ENCODE measurements around the gene PKNOX1. TPM values are rescaled to one million over a fixed set of nuclear protein-coding genes. Genes with fewer than 3 reads are reported as not detected.
A peak's percentile ranks its signal among the peaks of the same experiment; 100 is the strongest.

The PKNOX1 gene
- total and polyA plus RNA-seq, 2 donors (not counting 1 experiment from before 2014, with no cell fraction given), result 12.2 to 43.8 TPM

GRCh38 chr21:42983103-42983502 lies 8.7 kb downstream of the PKNOX1 start:
- DNase-seq (ENCODE audit: low read depth in 2 of 2), result peak; percentile 25 to 42
- TF ChIP-seq EZH2 (IDR thresholded peaks at IDR 0.05; ENCODE audit: low read length, missing control alignments), result no peak
- TF ChIP-seq CTCF (conservative IDR thresholded peaks at IDR 0.05 in 1 of 2, IDR thresholded peaks at IDR 0.05 in 1 of 2; ENCODE audit: low read depth in 1 of 2, low read length in 2 of 2), result no peak
- no peaks in the 10 kb centered on the region for H3K9me3 ChIP-seq (ENCODE audit: control insufficient read depth, insufficient read depth, low read depth, low read length)

DNA sequence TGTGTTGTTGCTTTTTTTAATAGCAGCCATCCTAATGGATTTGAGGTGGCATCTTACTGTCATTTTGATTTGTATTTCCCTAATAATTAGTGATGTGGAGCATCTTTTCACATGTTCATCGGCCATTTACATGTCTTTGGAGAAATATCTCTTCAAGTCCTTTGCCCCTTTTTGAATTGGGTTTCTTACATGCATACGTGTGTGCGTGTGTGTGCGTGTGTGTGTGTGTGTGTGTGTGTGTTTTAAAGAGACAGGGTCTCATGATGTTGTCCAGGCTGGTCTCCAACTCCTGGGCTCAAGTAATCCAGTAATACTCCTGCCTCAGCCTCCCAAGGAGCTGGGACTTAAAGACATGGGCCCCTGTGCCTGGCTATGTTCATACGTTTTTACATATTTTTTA lies 9.5 kb downstream of the PKNOX1 start:
- peaks cover 7% of the 10 kb centered on the region for H3K4me1 ChIP-seq (ENCODE audit: control insufficient read depth, extremely low read depth, insufficient read depth, low read length)
- H3K4me3 ChIP-seq (replicated peaks in 1 of 4; ENCODE audit: control extremely low read depth in 1 of 4, insufficient read depth in 1 of 4, low read depth in 3 of 4, low read length in 4 of 4), result no peak overlapping the region
- no peak overlapping the region for H3K27ac ChIP-seq (ENCODE audit: insufficient read depth, low read length)
- H2AFZ ChIP-seq (ENCODE audit: low read length), result no peak overlapping the region
- peaks cover 2% of the 10 kb centered on the region for H3K36me3 ChIP-seq (ENCODE audit: control insufficient read depth, insufficient read depth, low read length)
- no peaks in the 10 kb centered on the region for H3K9me3 ChIP-seq (ENCODE audit: control insufficient read depth, insufficient read depth, low read depth, low read length)
- H3K27me3 ChIP-seq (ENCODE audit: control insufficient read depth, insufficient read depth, low read length), result no peaks in the 10 kb centered on the region
- no peak for TF ChIP-seq EZH2 (IDR thresholded peaks at IDR 0.05; ENCODE audit: low read length, missing control alignments)
- no peak for TF ChIP-seq CTCF (conservative IDR thresholded peaks at IDR 0.05 in 1 of 2, IDR thresholded peaks at IDR 0.05 in 1 of 2; ENCODE audit: low read depth in 1 of 2, low read length in 2 of 2)
- H4K20me1 ChIP-seq (ENCODE audit: control insufficient read depth, extremely low read depth, insufficient read depth, low read length), result no peaks in the 10 kb centered on the region
- no peak overlapping the region for H3K9ac ChIP-seq (ENCODE audit: insufficient read depth, low read length)
- H3K4me2 ChIP-seq (ENCODE audit: extremely low read depth, insufficient read depth, low read length), result no peak overlapping the region
- no peak for DNase-seq (ENCODE audit: low read depth in 2 of 2)
- H3K79me2 ChIP-seq (ENCODE audit: control insufficient read depth, insufficient read depth, low read length), result peaks cover 51% of the 10 kb centered on the region

More at GRCh38 chr21:42983103-42983502, 8.7 kb downstream of the PKNOX1 start:
- peaks cover 4% of the 10 kb centered on the region for H3K4me1 ChIP-seq (ENCODE audit: control insufficient read depth, extremely low read depth, insufficient read depth, low read length)
- H4K20me1 ChIP-seq (ENCODE audit: control insufficient read depth, extremely low read depth, insufficient read depth, low read length), result no peaks in the 10 kb centered on the region
- no peak overlapping the region for H2AFZ ChIP-seq (ENCODE audit: low read length)
- no peak overlapping the region for H3K4me2 ChIP-seq (ENCODE audit: extremely low read depth, insufficient read depth, low read length)
- no peak overlapping the region for H3K9ac ChIP-seq (ENCODE audit: insufficient read depth, low read length)
- H3K36me3 ChIP-seq (ENCODE audit: control insufficient read depth, insufficient read depth, low read length), result peaks cover 2% of the 10 kb centered on the region
- H3K79me2 ChIP-seq (ENCODE audit: control insufficient read depth, insufficient read depth, low read length), result peaks cover 53% of the 10 kb centered on the region
- no peak overlapping the region for H3K4me3 ChIP-seq (replicated peaks in 1 of 4; ENCODE audit: control extremely low read depth in 1 of 4, insufficient read depth in 1 of 4, low read depth in 3 of 4, low read length in 4 of 4)
- no peaks in the 10 kb centered on the region for H3K27me3 ChIP-seq (ENCODE audit: control insufficient read depth, insufficient read depth, low read length)
- no peak overlapping the region for H3K27ac ChIP-seq (ENCODE audit: insufficient read depth, low read length)

DNA sequence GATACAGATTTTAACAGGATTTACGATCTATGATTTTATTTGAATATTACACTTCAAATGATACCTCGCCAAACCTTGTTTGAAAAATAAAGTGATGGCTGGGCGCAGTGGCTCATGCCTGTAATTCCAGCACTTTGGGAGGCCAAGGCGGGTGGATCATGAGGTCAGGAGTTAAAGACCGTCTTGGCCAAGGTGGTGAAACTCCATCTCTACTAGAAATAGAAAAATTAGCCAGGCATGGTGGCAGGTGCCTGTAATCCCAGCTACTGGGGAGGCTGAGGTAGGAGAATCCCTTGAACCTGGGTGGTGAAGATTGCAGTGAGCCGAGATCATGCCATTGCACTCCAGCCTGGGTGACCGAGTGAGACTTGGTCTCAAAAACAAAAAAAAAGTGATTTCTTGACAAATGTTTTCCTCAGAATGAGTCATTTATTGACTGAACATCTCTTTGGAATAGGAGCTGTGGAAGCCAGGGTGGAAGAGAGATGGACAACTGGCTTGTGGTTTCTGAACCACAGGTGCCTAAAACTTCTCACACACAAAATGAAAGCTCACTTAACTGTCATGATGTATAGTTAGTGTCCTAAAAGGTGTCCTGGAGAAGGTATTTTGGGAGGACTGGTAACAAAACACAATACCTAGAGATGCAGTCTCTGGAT lies 11.9 kb downstream of the PKNOX1 start:
- Histone ChIP-seq H3K9ac (ENCODE audit: insufficient read depth, low read length) (no peak overlapping the region), H4K20me1 (ENCODE audit: control insufficient read depth, extremely low read depth, insufficient read depth, low read length) (no peaks in the 10 kb centered on the region), H3K4me3 (replicated peaks in 1 of 4; ENCODE audit: control extremely low read depth in 1 of 4, insufficient read depth in 1 of 4, low read depth in 3 of 4, low read length in 4 of 4) (no peak overlapping the region), H3K27me3 (ENCODE audit: control insufficient read depth, insufficient read depth, low read length) (no peaks in the 10 kb centered on the region), H3K27ac (ENCODE audit: insufficient read depth, low read length) (no peak overlapping the region), H3K79me2 (ENCODE audit: control insufficient read depth, insufficient read depth, low read length) (peaks cover 39% of the 10 kb centered on the region), H2AFZ (ENCODE audit: low read length) (no peak overlapping the region), H3K9me3 (ENCODE audit: control insufficient read depth, insufficient read depth, low read depth, low read length) (no peaks in the 10 kb centered on the region), H3K4me1 (ENCODE audit: control insufficient read depth, extremely low read depth, insufficient read depth, low read length) (peaks cover 7% of the 10 kb centered on the region), H3K4me2 (ENCODE audit: extremely low read depth, insufficient read depth, low read length) (no peak overlapping the region), H3K36me3 (ENCODE audit: control insufficient read depth, insufficient read depth, low read length) (no peaks in the 10 kb centered on the region)
- DNase-seq (ENCODE audit: low read depth in 2 of 2), result no peak
- TF ChIP-seq EZH2 (IDR thresholded peaks at IDR 0.05; ENCODE audit: low read length, missing control alignments) (no peak), CTCF (conservative IDR thresholded peaks at IDR 0.05 in 1 of 2, IDR thresholded peaks at IDR 0.05 in 1 of 2; ENCODE audit: low read depth in 1 of 2, low read length in 2 of 2) (no peak)
